ENCODE data around the gene VPS36. TPM values are rescaled to one million over a fixed set of nuclear protein-coding genes. Genes with fewer than 3 reads are reported as not detected.

VPS36 gene
- total RNA-seq, 1 donor from 2014 or later = 95.1 TPM

DNA sequence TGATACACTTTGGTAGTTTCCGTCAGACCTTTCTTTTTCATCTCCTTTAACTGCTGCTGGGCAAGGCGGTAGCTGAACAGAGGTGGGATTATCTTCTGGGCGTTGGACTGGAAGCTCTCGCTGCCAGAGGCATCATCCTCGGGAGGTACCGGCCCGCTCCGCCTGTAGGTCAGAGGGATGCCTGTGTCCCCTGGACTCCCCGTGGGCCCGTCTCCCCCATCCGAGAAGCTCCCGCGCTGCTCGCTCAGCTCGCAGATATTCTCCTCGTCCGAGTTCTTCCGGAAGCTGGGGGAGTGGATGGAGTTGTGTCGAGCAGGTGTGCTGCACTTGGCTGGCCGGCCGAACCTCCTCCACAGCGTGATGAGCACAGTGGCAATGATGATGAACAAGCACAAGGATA lies 72.1 kb downstream of the VPS36 start:
- DNase-seq (ENCODE audit: low read depth) = no peak

DNA sequence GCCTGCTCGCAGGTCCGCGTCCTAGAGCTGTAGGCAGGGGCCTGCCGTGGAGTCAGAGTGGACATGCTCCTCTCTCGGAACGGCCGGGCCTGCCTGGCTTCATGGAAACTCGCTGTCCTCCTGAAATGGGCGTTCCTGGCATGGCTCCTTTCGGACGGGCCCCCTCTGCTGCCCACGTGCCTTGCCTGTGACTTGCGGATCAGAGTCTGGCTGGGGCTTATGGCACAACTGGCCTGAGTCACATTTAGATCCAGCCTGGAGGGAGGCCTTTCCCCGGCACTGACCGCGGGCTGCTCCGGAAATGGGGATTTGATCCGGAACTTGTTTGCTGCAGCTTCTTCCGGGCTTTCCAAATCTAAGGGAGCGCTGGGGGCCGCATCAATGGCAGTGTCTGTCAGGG lies 72.5 kb downstream of the VPS36 start:
- no peak for DNase-seq (ENCODE audit: low read depth)

GRCh38 chr13:52374873-52375411 lies 75.5 kb downstream of the VPS36 start:
- DNase-seq (ENCODE audit: low read depth) = no peak

DNA sequence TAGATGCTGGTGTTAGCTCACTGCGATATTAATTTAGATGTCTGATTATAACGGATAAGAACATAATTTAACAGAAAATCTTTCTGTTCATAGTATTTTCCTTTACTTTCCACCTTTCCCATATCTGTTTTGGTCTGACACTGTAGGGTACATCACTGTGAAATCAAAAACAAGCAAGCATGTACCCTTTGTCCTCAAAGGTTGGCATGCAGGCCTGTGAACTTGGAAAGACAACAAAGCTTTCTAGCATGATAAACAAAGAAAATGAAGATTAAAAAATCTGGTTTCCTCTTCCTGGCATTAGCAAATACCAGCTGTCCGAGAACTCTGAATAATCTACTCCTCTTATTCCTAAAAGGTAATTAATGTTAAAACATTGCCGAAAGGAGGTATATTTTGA lies 76.0 kb downstream of the VPS36 start:
- DNase-seq (ENCODE audit: low read depth) = no peak

DNA sequence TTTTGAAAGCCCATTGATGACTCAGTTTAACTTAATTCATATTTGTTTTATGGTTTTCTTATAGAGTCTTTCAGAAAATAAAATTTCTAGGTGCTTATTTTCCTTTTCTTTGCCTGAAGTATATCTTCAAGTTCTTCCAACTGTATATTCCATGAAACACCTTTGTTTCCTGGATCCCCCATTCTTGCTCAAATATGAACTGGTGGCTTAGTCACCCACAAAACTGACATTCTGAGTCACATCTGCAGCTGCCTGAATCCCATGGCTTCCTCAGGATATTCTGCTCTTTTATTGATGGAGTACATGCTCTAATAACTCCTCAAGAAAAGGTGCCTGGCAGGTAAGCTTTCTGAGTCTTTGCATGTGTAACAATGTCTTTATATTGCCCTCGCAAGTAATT lies 77.2 kb downstream of the VPS36 start:
- peak; percentile 36 for DNase-seq (ENCODE audit: low read depth)

DNA sequence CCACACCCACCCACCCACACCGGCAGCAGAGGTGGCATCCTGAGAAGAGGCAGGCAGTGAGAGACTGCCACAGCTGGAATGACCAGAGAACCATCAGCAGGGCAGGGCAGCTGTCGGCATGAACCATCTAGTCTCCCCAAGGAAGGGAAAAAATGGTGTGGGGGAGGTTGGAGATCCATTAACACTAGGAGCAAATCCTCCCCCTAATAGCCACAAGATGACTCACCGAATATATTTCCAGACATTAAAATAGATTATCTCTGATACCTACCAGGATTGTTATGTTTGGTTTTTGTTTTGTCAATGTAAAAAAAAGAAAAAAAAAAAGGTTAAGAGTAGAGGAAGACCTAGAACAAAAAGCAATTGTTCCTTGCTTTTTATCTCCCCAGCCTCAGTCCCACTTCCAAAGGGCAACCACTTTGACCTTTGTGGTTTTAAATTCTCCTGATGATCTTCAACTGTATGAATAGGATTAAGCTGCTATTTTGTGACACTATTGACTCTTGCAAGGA lies 78.6 kb downstream of the VPS36 start:
- peak; percentile 97 for DNase-seq (ENCODE audit: low read depth)

- no peak for DNase-seq (ENCODE audit: low read depth)
These were observed 84.1 kb downstream of the VPS36 start for GRCh38 chr13:52366291-52366690.

Other genes with a start within 250 kb of the VPS36 start
- 27.1 and 29.0 TPM in 2 replicates for gene THSD1, start 44.5 kb downstream of the VPS36 start, total RNA-seq
- gene CKAP2, start 4.8 kb upstream of the VPS36 start, total RNA-seq = 48.5 and 68.5 TPM in 2 replicates
- 2.4 and 3.6 TPM in 2 replicates for gene HNRNPA1L2, start 191.8 kb upstream of the VPS36 start, total RNA-seq
- 38.1 and 43.7 TPM in 2 replicates for gene SUGT1, start 202.2 kb upstream of the VPS36 start, total RNA-seq

Measured in myocyte (in vitro differentiated cells).